Measurements from ENCODE around the gene ITM2B. TPM values are rescaled to one million over a fixed set of nuclear protein-coding genes. Genes with fewer than 3 reads are reported as not detected.

ITM2B gene
- total RNA-seq, 1 experiment from 2014 or later = 105 TPM

GRCh38 chr13:48317511-48318376 lies 84.7 kb downstream of the ITM2B start:
- H3K36me3 ChIP-seq (ENCODE audit: low read depth, low read length) = no peaks in the 10 kb centered on the region; the same call in 1 of the 2 replicates
- ChIA-PET CTCF (no interaction called here), POLR2A (ENCODE audit: unreplicated experiment) (no interaction called here)
- H3K9me3 ChIP-seq (ENCODE audit: low read length) = no peaks in the 10 kb centered on the region; the same call in 1 of the 2 replicates
- H3K27ac ChIP-seq (ENCODE audit: low read length) = no peak overlapping the region
- no peak overlapping the region for H3K4me3 ChIP-seq (ENCODE audit: low read length)
- H4K20me1 ChIP-seq (ENCODE audit: low read length) = no peaks in the 10 kb centered on the region
- no peaks in the 10 kb centered on the region for H3K9me2 ChIP-seq (replicated peaks; ENCODE audit: low read length)
- H3K9ac ChIP-seq (ENCODE audit: low read length) = no peak overlapping the region
- DNase-seq (no peak), ATAC-seq (no peak)
- no peaks in the 10 kb centered on the region for H3F3A ChIP-seq (ENCODE audit: low read length, unreplicated experiment)
- no peaks in the 10 kb centered on the region for H3K27me3 ChIP-seq (ENCODE audit: low read length)
- H3K4me2 ChIP-seq (ENCODE audit: low read length) = no peak overlapping the region
- H2AFZ ChIP-seq (ENCODE audit: low read length) = no peak overlapping the region
- intact Hi-C loops (cut with micrococcal nuclease) = no loop called here
- 0 out of 2 replicates have a peak, but pooled peaks cover 5% of the 10 kb centered on the region for H3K79me2 ChIP-seq (ENCODE audit: low read length)
- BruUV-seq (replicated peaks) = no TSS peak
- no peaks in the 10 kb centered on the region for H3K4me1 ChIP-seq (ENCODE audit: insufficient read depth, low read length)
- TF ChIP-seq, protein P1, sequence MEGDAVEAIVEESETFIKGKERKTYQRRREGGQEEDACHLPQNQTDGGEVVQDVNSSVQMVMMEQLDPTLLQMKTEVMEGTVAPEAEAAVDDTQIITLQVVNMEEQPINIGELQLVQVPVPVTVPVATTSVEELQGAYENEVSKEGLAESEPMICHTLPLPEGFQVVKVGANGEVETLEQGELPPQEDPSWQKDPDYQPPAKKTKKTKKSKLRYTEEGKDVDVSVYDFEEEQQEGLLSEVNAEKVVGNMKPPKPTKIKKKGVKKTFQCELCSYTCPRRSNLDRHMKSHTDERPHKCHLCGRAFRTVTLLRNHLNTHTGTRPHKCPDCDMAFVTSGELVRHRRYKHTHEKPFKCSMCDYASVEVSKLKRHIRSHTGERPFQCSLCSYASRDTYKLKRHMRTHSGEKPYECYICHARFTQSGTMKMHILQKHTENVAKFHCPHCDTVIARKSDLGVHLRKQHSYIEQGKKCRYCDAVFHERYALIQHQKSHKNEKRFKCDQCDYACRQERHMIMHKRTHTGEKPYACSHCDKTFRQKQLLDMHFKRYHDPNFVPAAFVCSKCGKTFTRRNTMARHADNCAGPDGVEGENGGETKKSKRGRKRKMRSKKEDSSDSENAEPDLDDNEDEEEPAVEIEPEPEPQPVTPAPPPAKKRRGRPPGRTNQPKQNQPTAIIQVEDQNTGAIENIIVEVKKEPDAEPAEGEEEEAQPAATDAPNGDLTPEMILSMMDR (conservative IDR thresholded peaks at IDR 0.05; ENCODE audit: low read depth, low read length) = no peak
- TF ChIP-seq EZH2phosphoT487 (IDR thresholded peaks at IDR 0.05; ENCODE audit: borderline replicate concordance, low read length) (no peak), EZH2 (IDR thresholded peaks at IDR 0.05; ENCODE audit: low read length, unreplicated experiment) (no peak)

DNA sequence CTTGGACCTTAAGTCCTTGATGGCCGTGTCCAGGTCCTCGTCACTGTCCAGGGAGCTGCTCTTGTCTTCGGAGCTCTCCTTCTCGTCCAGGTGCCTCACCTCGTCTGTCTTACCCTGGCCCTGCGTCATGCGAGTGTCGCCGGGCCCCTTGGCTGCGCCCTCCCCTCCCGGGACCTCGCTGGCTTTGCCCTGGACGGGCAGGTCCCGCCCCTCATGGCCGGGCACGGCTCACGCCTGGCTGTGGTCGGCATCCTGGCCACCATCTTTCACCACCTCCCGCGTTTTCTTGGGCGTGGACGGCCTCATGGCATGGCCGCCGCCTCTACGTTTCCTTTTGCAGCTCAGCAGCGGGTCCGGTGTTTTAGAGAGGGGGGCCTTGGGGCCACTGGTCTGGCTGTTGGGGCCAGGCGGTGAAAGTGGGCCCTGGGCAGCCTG lies 85.4 kb downstream of the ITM2B start:
- H3K27ac ChIP-seq (ENCODE audit: low read length) = no peak overlapping the region
- no peaks in the 10 kb centered on the region for H3K79me2 ChIP-seq (ENCODE audit: low read length)
- H3K4me3 ChIP-seq (ENCODE audit: low read length) = no peak overlapping the region

More for the DNA sequence above, 85.4 kb downstream of the ITM2B start:
- no peak overlapping the region for H3K4me2 ChIP-seq (ENCODE audit: low read length)
- H3K36me3 ChIP-seq (ENCODE audit: low read depth, low read length) = no peaks in the 10 kb centered on the region; the same call in 1 of the 2 replicates
- ATAC-seq = no peak
- intact Hi-C loops (cut with micrococcal nuclease) = no loop called here
- ChIA-PET CTCF (no interaction called here), POLR2A (ENCODE audit: unreplicated experiment) (no interaction called here)
- no peak overlapping the region for H3K9ac ChIP-seq (ENCODE audit: low read length)
- H3K9me2 ChIP-seq (replicated peaks; ENCODE audit: low read length) = no peaks in the 10 kb centered on the region
- no peaks in the 10 kb centered on the region for H3K27me3 ChIP-seq (ENCODE audit: low read length)
- no peaks in the 10 kb centered on the region for H3K4me1 ChIP-seq (ENCODE audit: insufficient read depth, low read length)
- H3K9me3 ChIP-seq (ENCODE audit: low read length) = no peaks in the 10 kb centered on the region; the same call in 1 of the 2 replicates
- no peak for TF ChIP-seq EZH2phosphoT487 (IDR thresholded peaks at IDR 0.05; ENCODE audit: borderline replicate concordance, low read length)
- no peak for TF ChIP-seq EZH2 (IDR thresholded peaks at IDR 0.05; ENCODE audit: low read length, unreplicated experiment)
- TF ChIP-seq, protein P1 (conservative IDR thresholded peaks at IDR 0.05; ENCODE audit: low read depth, low read length) = no peak
- no peaks in the 10 kb centered on the region for H3F3A ChIP-seq (ENCODE audit: low read length, unreplicated experiment)
- H2AFZ ChIP-seq (ENCODE audit: low read length) = no peak overlapping the region
- no TSS peak for BruUV-seq (replicated peaks)
- DNase-seq = no peak
- no peaks in the 10 kb centered on the region for H4K20me1 ChIP-seq (ENCODE audit: low read length)
